A549 (cell line): Measurements from ENCODE around the gene ANKRD12.

Source experiments
- CHD4 ChIP-seq: fragments of 200-600 bp; sonication (generic); IDR thresholded peaks from 2 replicates; pipeline ENCODE4 v1.6.1; 2016; ENCODE audit warnings: antibody characterized with exemption, mild to moderate bottlenecking, borderline replicate concordance
- TF ChIP-seq, protein P1 (sequence below): fragments of >200 bp; sonication (Bioruptor Twin); formaldehyde crosslinking; IDR thresholded peaks from 3 replicates; pipeline ENCODE4 v1.5.1; 2016

DNA sequence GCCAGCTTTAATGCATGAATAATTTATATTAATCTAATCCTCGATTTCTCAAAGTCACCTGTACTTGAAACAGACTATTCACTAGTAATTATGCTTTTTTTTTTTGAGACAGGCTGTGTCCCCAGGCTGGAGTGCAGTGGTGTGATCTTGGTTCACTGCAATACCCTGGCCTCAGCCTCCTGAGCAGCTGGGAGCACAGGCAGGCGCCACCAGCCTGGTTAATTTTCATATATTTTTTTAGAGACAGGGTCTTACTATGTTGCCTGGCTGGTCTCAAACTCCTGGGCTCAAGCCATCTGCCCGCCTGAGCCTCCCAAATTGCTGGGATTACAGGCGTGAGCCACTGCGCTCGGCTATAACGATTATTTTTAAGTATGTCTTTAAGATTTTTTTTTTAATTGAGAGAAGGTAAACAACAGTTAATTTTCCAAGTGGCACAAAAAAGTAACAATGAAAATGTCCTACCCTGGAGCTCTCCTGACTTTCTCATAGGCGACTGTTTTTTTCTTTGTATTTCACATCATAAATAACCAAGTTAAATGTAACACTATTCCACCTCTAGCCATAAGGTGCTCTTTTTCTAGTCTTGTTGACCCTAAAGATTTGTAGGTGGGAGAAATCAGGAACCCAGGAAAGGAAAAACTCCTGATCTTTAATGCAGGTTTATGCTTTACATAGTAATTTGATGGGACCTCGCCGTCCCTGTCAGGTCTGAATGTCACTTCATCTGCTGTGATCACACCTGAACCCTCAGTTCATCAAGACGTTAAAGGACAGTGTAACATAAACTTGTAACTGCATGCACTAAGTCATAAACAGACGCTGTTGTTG is 1.3 kb upstream of the ANKRD12 start:
- no peak for TF ChIP-seq CHD4
- TF ChIP-seq, protein P1, sequence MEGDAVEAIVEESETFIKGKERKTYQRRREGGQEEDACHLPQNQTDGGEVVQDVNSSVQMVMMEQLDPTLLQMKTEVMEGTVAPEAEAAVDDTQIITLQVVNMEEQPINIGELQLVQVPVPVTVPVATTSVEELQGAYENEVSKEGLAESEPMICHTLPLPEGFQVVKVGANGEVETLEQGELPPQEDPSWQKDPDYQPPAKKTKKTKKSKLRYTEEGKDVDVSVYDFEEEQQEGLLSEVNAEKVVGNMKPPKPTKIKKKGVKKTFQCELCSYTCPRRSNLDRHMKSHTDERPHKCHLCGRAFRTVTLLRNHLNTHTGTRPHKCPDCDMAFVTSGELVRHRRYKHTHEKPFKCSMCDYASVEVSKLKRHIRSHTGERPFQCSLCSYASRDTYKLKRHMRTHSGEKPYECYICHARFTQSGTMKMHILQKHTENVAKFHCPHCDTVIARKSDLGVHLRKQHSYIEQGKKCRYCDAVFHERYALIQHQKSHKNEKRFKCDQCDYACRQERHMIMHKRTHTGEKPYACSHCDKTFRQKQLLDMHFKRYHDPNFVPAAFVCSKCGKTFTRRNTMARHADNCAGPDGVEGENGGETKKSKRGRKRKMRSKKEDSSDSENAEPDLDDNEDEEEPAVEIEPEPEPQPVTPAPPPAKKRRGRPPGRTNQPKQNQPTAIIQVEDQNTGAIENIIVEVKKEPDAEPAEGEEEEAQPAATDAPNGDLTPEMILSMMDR, result no peak
